Stimulated activated naive CD8-positive, alpha-beta T cell treated with anti-CD3 and anti-CD28 coated beads, Interleukin-15, Interleukin-2, amounts not matched to agents 100 ng/mL and 50 ng/mL, for 24 hours (primary cell): ENCODE results near the gene FAM25G.
"Not testable (repeated sequence)": the region's sequence is repeated elsewhere in the genome, so short reads cannot be mapped to it uniquely, and the experiment has no call there.

Source experiments
- H3K27ac Mint-ChIP-seq: one replicate; pipeline ENCODE4 v1.8.0; 2021; ENCODE audit warnings: mild to moderate bottlenecking, mixed read lengths
- H3K27me3 Mint-ChIP-seq: one replicate; pipeline ENCODE4 v1.8.0; 2021; ENCODE audit warnings: mixed read lengths
- H3K36me3 Mint-ChIP-seq: one replicate; pipeline ENCODE4 v1.8.0; 2021; ENCODE audit warnings: low read depth, mixed read lengths
- H3K4me1 Mint-ChIP-seq: one replicate; pipeline ENCODE4 v1.8.0; 2021; ENCODE audit warnings: low read depth, mixed read lengths
- H3K4me3 Mint-ChIP-seq: one replicate; pipeline ENCODE4 v1.8.0; 2021; ENCODE audit warnings: mild to moderate bottlenecking, mixed read lengths
- H3K9me3 Mint-ChIP-seq: one replicate; pipeline ENCODE4 v1.8.0; 2021; ENCODE audit warnings: mixed read lengths

Gene FAM25G

GRCh38 chr10:47491600-47491999 lies at the start of gene FAM25G:
TSS of gene FAM25G (minus strand) at chr10:47491700. CDS start at chr10:47491674, 26 bp downstream.
- H3K27ac Mint-ChIP-seq, H3K4me1 Mint-ChIP-seq, H3K36me3 Mint-ChIP-seq, H3K4me3 Mint-ChIP-seq, H3K27me3 Mint-ChIP-seq, H3K9me3 Mint-ChIP-seq: not testable (repeated sequence)

- H3K36me3 Mint-ChIP-seq, H3K9me3 Mint-ChIP-seq, H3K27me3 Mint-ChIP-seq, H3K4me1 Mint-ChIP-seq, H3K27ac Mint-ChIP-seq, H3K4me3 Mint-ChIP-seq: not testable (repeated sequence)
Measured at GRCh38 chr10:47536430-47536829, 44.9 kb upstream of the FAM25G start.

- H3K4me1 Mint-ChIP-seq, H3K27ac Mint-ChIP-seq, H3K27me3 Mint-ChIP-seq: not testable (repeated sequence)
Measured at GRCh38 chr10:47523475-47523874, 32.0 kb upstream of the FAM25G start, which contains the start of gene AGAP9. TSS of gene AGAP9 (minus strand) at chr10:47523638. CDS start at chr10:47523526, 112 bp downstream.

GRCh38 chr10:47502313-47502712 lies 10.8 kb upstream of the FAM25G start:
- not testable (repeated sequence) for H3K27ac Mint-ChIP-seq, H3K36me3 Mint-ChIP-seq, H3K9me3 Mint-ChIP-seq, H3K4me1 Mint-ChIP-seq, H3K27me3 Mint-ChIP-seq, H3K4me3 Mint-ChIP-seq

More at GRCh38 chr10:47523475-47523874, 32.0 kb upstream of the FAM25G start, which contains the start of gene AGAP9:
- H3K36me3 Mint-ChIP-seq, H3K4me3 Mint-ChIP-seq, H3K9me3 Mint-ChIP-seq: not testable (repeated sequence)

GRCh38 chr10:47494226-47494625 lies 2.7 kb upstream of the FAM25G start:
- H3K27me3 Mint-ChIP-seq, H3K27ac Mint-ChIP-seq, H3K4me1 Mint-ChIP-seq, H3K36me3 Mint-ChIP-seq, H3K9me3 Mint-ChIP-seq, H3K4me3 Mint-ChIP-seq: not testable (repeated sequence)

GRCh38 chr10:47489630-47490029 lies 1.9 kb downstream of the FAM25G start:
- not testable (repeated sequence) for H3K4me3 Mint-ChIP-seq, H3K9me3 Mint-ChIP-seq, H3K4me1 Mint-ChIP-seq, H3K36me3 Mint-ChIP-seq, H3K27ac Mint-ChIP-seq, H3K27me3 Mint-ChIP-seq

- not testable (repeated sequence) for H3K9me3 Mint-ChIP-seq, H3K4me1 Mint-ChIP-seq, H3K4me3 Mint-ChIP-seq, H3K36me3 Mint-ChIP-seq, H3K27me3 Mint-ChIP-seq, H3K27ac Mint-ChIP-seq
Measured at GRCh38 chr10:47485943-47486342, 5.6 kb downstream of the FAM25G start.

- not testable (repeated sequence) for H3K9me3 Mint-ChIP-seq, H3K36me3 Mint-ChIP-seq, H3K4me1 Mint-ChIP-seq, H3K4me3 Mint-ChIP-seq, H3K27ac Mint-ChIP-seq, H3K27me3 Mint-ChIP-seq
Measured at GRCh38 chr10:47484786-47485185, 6.7 kb downstream of the FAM25G start.

- not testable (repeated sequence) for H3K9me3 Mint-ChIP-seq, H3K27ac Mint-ChIP-seq, H3K27me3 Mint-ChIP-seq, H3K4me1 Mint-ChIP-seq, H3K4me3 Mint-ChIP-seq, H3K36me3 Mint-ChIP-seq
Measured at GRCh38 chr10:47483923-47484322, 7.6 kb downstream of the FAM25G start, which contains the start of gene ANXA8. TSS of gene ANXA8 (minus strand) at chr10:47484115. CDS start at chr10:47483933, 182 bp downstream.

GRCh38 chr10:47482367-47482766 lies 9.1 kb downstream of the FAM25G start:
- not testable (repeated sequence) for H3K36me3 Mint-ChIP-seq

GRCh38 chr10:47481768-47482181 lies 9.7 kb downstream of the FAM25G start:
- H3K27ac Mint-ChIP-seq, H3K4me1 Mint-ChIP-seq, H3K4me3 Mint-ChIP-seq, H3K27me3 Mint-ChIP-seq, H3K9me3 Mint-ChIP-seq, H3K36me3 Mint-ChIP-seq: not testable (repeated sequence)

More at GRCh38 chr10:47482367-47482766, 9.1 kb downstream of the FAM25G start:
- H3K9me3 Mint-ChIP-seq, H3K4me3 Mint-ChIP-seq, H3K4me1 Mint-ChIP-seq, H3K27ac Mint-ChIP-seq, H3K27me3 Mint-ChIP-seq: not testable (repeated sequence)

GRCh38 chr10:47481182-47481766 lies 10.2 kb downstream of the FAM25G start:
- not testable (repeated sequence) for H3K27me3 Mint-ChIP-seq, H3K9me3 Mint-ChIP-seq, H3K4me1 Mint-ChIP-seq, H3K27ac Mint-ChIP-seq, H3K36me3 Mint-ChIP-seq, H3K4me3 Mint-ChIP-seq

- not testable (repeated sequence) for H3K27me3 Mint-ChIP-seq, H3K36me3 Mint-ChIP-seq, H3K4me3 Mint-ChIP-seq, H3K4me1 Mint-ChIP-seq, H3K27ac Mint-ChIP-seq, H3K9me3 Mint-ChIP-seq
Measured at GRCh38 chr10:47480133-47480532, 11.4 kb downstream of the FAM25G start.

GRCh38 chr10:47478114-47478513 lies 13.4 kb downstream of the FAM25G start:
- H3K36me3 Mint-ChIP-seq, H3K27ac Mint-ChIP-seq: not testable (repeated sequence)

GRCh38 chr10:47477078-47477477 lies 14.4 kb downstream of the FAM25G start:
- not testable (repeated sequence) for H3K9me3 Mint-ChIP-seq, H3K36me3 Mint-ChIP-seq, H3K27me3 Mint-ChIP-seq, H3K27ac Mint-ChIP-seq, H3K4me1 Mint-ChIP-seq, H3K4me3 Mint-ChIP-seq

More at GRCh38 chr10:47478114-47478513, 13.4 kb downstream of the FAM25G start:
- H3K27me3 Mint-ChIP-seq, H3K9me3 Mint-ChIP-seq, H3K4me1 Mint-ChIP-seq, H3K4me3 Mint-ChIP-seq: not testable (repeated sequence)

- H3K36me3 Mint-ChIP-seq, H3K9me3 Mint-ChIP-seq, H3K4me1 Mint-ChIP-seq, H3K27ac Mint-ChIP-seq, H3K4me3 Mint-ChIP-seq, H3K27me3 Mint-ChIP-seq: not testable (repeated sequence)
Measured at GRCh38 chr10:47475101-47475500, 16.4 kb downstream of the FAM25G start.
